GM12878 (cell line): ENCODE data around the gene SLC9A8. TPM values are rescaled to one million over a fixed set of nuclear protein-coding genes. Genes with fewer than 3 reads are reported as not detected.

Source experiments
- CEBPZ ChIP-seq: fragments of 150-350 bp; IDR thresholded peaks from 2 replicates; pipeline ENCODE4 v1.6.1; 2016; ENCODE audit warnings: low read depth, low read length
- ETV6 ChIP-seq, 2 experiments: fragments of 450-650 bp in 1 of 2; IDR thresholded peaks in 1 of 2; conservative IDR thresholded peaks in 1 of 2; 2 replicates each; pipeline ENCODE4 v1.6.1; 2014; ENCODE audit warnings: antibody characterized with exemption in 1 of 2, borderline replicate concordance in 1 of 2, low read depth in 1 of 2, mild to moderate bottlenecking in 1 of 2, moderate library complexity in 1 of 2
- KLF5 ChIP-seq: fragments of 450-650 bp; IDR thresholded peaks from 2 replicates; pipeline ENCODE4 v1.6.1; 2014; ENCODE audit warnings: mild to moderate bottlenecking; ENCODE audit not compliant: partially characterized antibody
- MAX ChIP-seq: IDR thresholded peaks from 2 replicates; pipeline ENCODE4 v1.6.1; 2012; ENCODE audit warnings: low read depth, low read length, improper control_type of control experiment
- MEF2B ChIP-seq: fragments of 450-650 bp; IDR thresholded peaks from 2 replicates; pipeline ENCODE4 v1.6.1; 2018; ENCODE audit warnings: mild to moderate bottlenecking, moderate library complexity; ENCODE audit not compliant: partially characterized antibody, poor library complexity, severe bottlenecking
- NKRF ChIP-seq: fragments of 450-650 bp; conservative IDR thresholded peaks from 2 replicates; pipeline ENCODE4 v1.6.1; 2017; ENCODE audit warnings: mild to moderate bottlenecking, moderate library complexity
- NR2C1 ChIP-seq: fragments of 450-650 bp; IDR thresholded peaks from 2 replicates; pipeline ENCODE4 v1.6.1; 2017; ENCODE audit warnings: antibody characterized with exemption, mild to moderate bottlenecking, moderate library complexity
- PKNOX1 ChIP-seq: fragments of 450-650 bp; IDR thresholded peaks from 2 replicates; pipeline ENCODE4 v1.6.1; 2016; ENCODE audit warnings: mild to moderate bottlenecking
- RB1 ChIP-seq: fragments of 450-650 bp; formaldehyde crosslinking; IDR thresholded peaks from 2 replicates; pipeline ENCODE4 v1.6.1; 2017; ENCODE audit warnings: mild to moderate bottlenecking, borderline replicate concordance
- SIN3A ChIP-seq: IDR thresholded peaks from 2 replicates; pipeline ENCODE4 v1.6.1; 2012; ENCODE audit warnings: low read depth, low read length, improper control_type of control experiment
- SKIL ChIP-seq: fragments of 450-650 bp; IDR thresholded peaks from 2 replicates; pipeline ENCODE4 v1.6.1; 2017; ENCODE audit warnings: mild to moderate bottlenecking, low read depth, inconsistent platforms; ENCODE audit not compliant: poor library complexity, severe bottlenecking
- SMC3 ChIP-seq: IDR thresholded peaks from 2 replicates; pipeline ENCODE4 v1.6.1; 2011; ENCODE audit warnings: low read length, improper control_type of control experiment, borderline replicate concordance
- ZBED1 ChIP-seq: IDR thresholded peaks from 2 replicates; pipeline ENCODE4 v1.6.1; 2016; ENCODE audit warnings: borderline replicate concordance
- ZBTB40 ChIP-seq: fragments of 450-650 bp; IDR thresholded peaks from 2 replicates; pipeline ENCODE4 v1.6.1; 2016; ENCODE audit warnings: mild to moderate bottlenecking, moderate library complexity, borderline replicate concordance
- polyA plus RNA-seq, 11 experiments: library from polyadenylated mRNA; depleted of rRNA in 4 of 11; unstranded in 6 of 11; stranded (reverse) in 5 of 11; fragments of >200 nt; fragmentation: Nextera tagmentation in 4 of 11; fragmentation: Illumina TruSeq in 1 of 11; extraction: Ambion mirVana in 4 of 11; extraction: Trizol in 1 of 11; gene quantifications; 1 replicate in 1 of 11; 2 replicates in 10 of 11; pipeline versions ENCODE4 v1.2.1 to v1.2.3, GENCODE V29; 2011 to 2016; ENCODE audit warnings: inconsistent platforms in 2 of 11, missing spikeins in 2 of 11, low read depth in 1 of 11
- total RNA-seq, 4 experiments: library from RNA; depleted of rRNA in 3 of 4; stranded (reverse); fragments of >200 nt in 3 of 4; fragmentation: Illumina TruSeq in 1 of 4; extraction: Trizol in 1 of 4; gene quantifications; 2 replicates each; pipeline versions ENCODE4 v1.2.1 to v1.2.3, GENCODE V29; 2013 to 2021

SLC9A8 gene
- total and polyA plus RNA-seq, 10 of the 15 experiments (the other 5 are each of a cell fraction or from before 2014, with no cell fraction given) = 0.40 to 15.5 (median 6.5) TPM

- TF ChIP-seq ZBTB40 (peak; percentile 99), ZBED1 (no peak), ETV6 (conservative IDR thresholded peaks at IDR 0.05 in 1 of 2, IDR thresholded peaks at IDR 0.05 in 1 of 2; ENCODE audit: borderline replicate concordance in 1 of 2, low read depth in 1 of 2) (0 out of 4 replicates have a peak, but pooled peaks of 1 of the 2 experiments have one; percentile 11), NKRF (peak; percentile 81), SKIL (no peak), SIN3A (no peak), NR2C1 (peak; percentile 98), CEBPZ (no peak), MAX (no peak), PKNOX1 (peak; percentile 92), MEF2B (peak; percentile 70), SMC3 (no peak), KLF5 (peak; percentile 92), RB1 (peak; percentile 33)
Measured at GRCh38 chr20:49915380-49916145, 102.9 kb downstream of the SLC9A8 start, which contains the start of gene SPATA2 (continued).
